ENCODE measurements around the gene PFN4.

PFN4 gene

GRCh38 chr2:24083567-24084385, 39.4 kb downstream of the PFN4 start:
- DNase-seq (ENCODE audit: low read depth): peak; percentile 53
- peak overlapping the region; percentile 59 for H3K4me3 ChIP-seq (ENCODE audit: low read depth, low read length)

- DNase-seq (ENCODE audit: low read depth): no peak
- H3K4me3 ChIP-seq (ENCODE audit: low read depth, low read length): peak overlapping the region; percentile 59
Measured at GRCh38 chr2:24082787-24083566, 40.2 kb downstream of the PFN4 start.

GRCh38 chr2:24080701-24081100, 42.4 kb downstream of the PFN4 start:
- DNase-seq (ENCODE audit: low read depth): peak; percentile 40
- no peak overlapping the region for H3K4me3 ChIP-seq (ENCODE audit: low read depth, low read length)

- no peak for DNase-seq (ENCODE audit: low read depth)
- peak overlapping the region; percentile 69 for H3K4me3 ChIP-seq (ENCODE audit: low read depth, low read length)
Measured at GRCh38 chr2:24077879-24078278, 45.3 kb downstream of the PFN4 start.

- H3K4me3 ChIP-seq (ENCODE audit: low read depth, low read length): peak overlapping the region; percentile 69
- DNase-seq (ENCODE audit: low read depth): no peak
Measured at GRCh38 chr2:24077535-24077877, 45.6 kb downstream of the PFN4 start.

- H3K4me3 ChIP-seq (ENCODE audit: low read depth, low read length): peak overlapping the region; percentile 69
- no peak for DNase-seq (ENCODE audit: low read depth)
Measured at GRCh38 chr2:24076849-24077534, 46.1 kb downstream of the PFN4 start.

- peak within 1 kb of the TSS; percentile 69 for H3K4me3 ChIP-seq (ENCODE audit: low read depth, low read length)
- peak; percentile 94 for DNase-seq (ENCODE audit: low read depth)
Measured at GRCh38 chr2:24075915-24076848, 47.0 kb downstream of the PFN4 start, which contains the start of gene SF3B6. SF3B6 (minus strand) TSS chr2:24076326; CDS start chr2:24076229, 97 bp downstream.

GRCh38 chr2:24075259-24075658, 47.9 kb downstream of the PFN4 start:
- peak overlapping the region; percentile 69 for H3K4me3 ChIP-seq (ENCODE audit: low read depth, low read length)

GRCh38 chr2:24073816-24074215, 49.3 kb downstream of the PFN4 start:
- no peak for DNase-seq (ENCODE audit: low read depth)
- no peak overlapping the region for H3K4me3 ChIP-seq (ENCODE audit: low read depth, low read length)

More at GRCh38 chr2:24075259-24075658, 47.9 kb downstream of the PFN4 start:
- no peak for DNase-seq (ENCODE audit: low read depth)

GRCh38 chr2:24072259-24072658, 50.9 kb downstream of the PFN4 start:
- H3K4me3 ChIP-seq (ENCODE audit: low read depth, low read length): no peak overlapping the region

GRCh38 chr2:24065341-24065740, 57.8 kb downstream of the PFN4 start:
- H3K4me3 ChIP-seq (ENCODE audit: low read depth, low read length): no peak overlapping the region
- DNase-seq (ENCODE audit: low read depth): no peak

More at GRCh38 chr2:24072259-24072658, 50.9 kb downstream of the PFN4 start:
- no peak for DNase-seq (ENCODE audit: low read depth)

All from skeletal muscle cell (primary cell).